NK-92 treated with Interleukin-12 subunit alpha and Interleukin-12 subunit beta, amount 100 ng/mL, for 24 hours (cell line): ENCODE measurements around the gene NXPE4.

Experiments
- DNase-seq: peaks from one replicate; lab custom pipeline; 2025; lab: John Stamatoyannopoulos, UW

Gene NXPE4

DNA sequence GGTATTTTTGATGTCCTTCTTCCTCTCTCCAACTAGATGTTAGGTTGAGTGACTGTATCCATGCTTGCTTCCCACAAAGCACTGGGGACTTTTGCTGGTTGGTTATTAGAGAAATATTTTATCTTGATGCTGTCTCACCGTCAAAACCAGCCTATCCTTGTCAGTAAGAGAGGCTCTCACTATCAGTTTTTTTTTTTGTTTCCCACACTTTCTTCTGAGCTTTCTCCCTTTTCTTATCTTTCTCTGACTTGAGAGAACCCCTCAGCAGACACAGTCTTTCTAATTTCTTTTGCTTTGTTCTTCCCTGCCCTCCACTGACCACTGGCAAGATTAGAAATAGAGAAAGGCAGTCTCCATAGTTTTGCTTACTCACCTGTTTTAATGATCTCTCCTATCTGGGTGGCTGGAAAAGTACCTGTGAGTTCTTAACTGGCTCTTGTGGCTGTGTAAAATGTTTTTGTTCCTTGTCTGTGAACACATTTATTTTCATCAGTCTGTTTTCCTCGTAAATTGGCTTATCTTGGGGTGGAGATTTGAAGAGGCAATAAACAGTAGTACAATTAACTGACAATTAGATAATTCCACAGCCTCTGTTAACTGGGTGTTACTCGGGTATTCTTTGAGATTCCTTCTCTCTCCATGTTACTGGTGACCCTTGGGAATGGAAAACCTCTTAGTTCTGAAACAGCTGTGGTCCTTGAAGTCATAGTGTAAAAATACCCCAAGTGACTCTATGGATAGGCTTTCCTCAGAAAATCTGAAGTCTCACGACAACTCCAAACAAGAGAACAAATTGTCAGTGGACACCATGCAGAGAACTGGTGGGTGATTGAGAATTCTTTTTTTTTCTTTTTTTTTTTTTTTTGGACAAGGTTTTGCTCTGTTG is 35.9 kb downstream of the NXPE4 start, which contains the start of gene NXPE1:
Gene NXPE1 (minus strand): TSS at position 457 of the 886 bp plus-strand sequence. CDS start 8,680 bp downstream, outside the sequence.
- DNase-seq: no peak

DNA sequence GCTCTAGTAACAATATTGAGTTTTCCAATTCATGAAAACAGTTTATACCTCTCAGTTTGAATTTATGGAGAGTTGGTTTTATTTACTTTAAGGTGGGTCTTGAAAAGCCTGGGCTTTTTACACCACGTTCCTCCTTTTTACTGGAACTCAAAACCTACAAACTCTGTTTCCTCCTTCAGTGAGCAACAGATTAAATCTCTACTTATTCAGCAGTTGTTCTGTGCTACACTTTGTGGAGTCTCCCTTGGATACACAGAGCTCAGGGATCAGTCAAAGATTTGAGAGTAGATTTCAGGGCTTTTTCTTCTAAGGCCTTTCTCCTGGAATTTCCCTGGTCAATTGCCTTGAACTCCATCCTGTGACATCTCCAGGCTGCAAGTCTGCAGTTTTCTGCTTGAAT is 39.5 kb downstream of the NXPE4 start:
- DNase-seq: no peak

DNA sequence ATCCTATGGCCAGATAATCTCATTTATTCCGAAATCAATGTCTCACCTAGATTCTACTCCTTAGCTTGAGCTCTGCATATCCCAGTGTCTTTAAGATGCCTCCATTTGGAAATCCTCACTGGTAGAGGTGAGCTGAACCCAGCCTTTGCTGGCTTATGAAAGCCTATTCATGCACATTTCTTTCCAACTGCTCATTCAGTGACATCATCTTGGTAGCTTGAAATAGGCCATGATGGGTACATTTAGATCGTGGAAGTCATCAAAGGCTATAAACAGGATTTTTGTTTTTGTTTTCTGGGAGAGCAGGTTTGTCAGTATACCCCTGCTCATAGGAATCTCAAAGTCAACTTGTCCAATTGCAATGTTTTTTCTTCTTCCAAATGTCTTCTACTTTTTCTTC is 41.9 kb downstream of the NXPE4 start:
- no peak for DNase-seq

DNA sequence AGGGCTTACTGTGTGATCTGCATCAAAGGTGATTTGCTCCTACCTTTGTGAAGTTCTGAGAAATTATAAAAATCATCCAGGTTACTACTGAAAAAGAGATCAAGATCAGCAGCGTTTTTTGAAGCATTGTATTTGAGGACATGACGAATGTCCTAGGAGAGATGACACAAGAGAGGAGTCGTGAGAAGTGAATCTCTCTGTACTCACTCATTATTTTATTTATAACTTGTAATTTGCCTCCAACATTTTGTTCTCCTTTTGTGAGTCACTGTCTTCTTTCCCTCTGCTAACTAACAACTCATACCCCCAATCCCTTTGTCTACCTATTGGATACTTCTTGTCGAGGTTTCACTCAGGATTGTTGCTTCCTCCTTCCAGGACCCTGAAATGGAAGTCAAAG is 44.5 kb downstream of the NXPE4 start:
- DNase-seq: no peak

DNA sequence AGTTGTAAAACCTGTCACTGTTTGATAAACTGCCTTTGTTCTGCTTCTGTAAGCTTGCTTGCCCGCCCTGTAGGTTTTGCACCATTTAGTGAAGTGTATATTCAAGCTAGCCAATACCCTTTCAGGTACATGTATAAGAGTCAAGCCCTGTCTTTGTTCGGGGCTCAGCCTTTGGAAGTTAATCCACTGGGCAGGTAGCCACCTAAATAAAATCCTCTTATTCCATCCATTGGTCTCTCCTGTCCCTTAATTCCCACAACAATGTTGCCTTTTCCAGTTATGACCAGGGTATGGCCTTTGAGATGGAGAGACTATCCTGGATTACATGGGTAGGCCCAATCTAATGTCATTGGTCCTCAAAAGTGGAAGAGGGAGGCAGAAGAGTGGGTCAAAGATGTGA is 69.9 kb downstream of the NXPE4 start:
- no peak for DNase-seq

DNA sequence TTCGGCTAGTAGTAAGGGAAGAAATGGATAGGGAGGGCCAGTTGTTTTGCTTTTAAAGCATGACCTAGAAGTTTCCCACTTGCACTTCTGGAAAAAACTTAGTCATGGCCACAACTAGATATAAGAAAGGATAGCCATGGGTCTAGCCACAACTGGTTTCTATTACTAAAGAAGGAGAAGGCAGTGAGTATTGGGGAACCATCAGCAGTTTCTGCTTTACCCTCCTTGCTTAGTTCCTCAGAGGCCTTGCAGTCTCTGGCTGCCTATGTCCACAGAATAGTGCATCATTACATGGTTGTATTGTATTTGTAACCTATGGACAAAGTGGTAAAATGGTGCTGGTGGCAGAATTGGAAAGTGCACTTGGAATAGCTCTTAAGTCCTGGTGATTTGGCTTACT is 71.5 kb downstream of the NXPE4 start:
- DNase-seq: no peak

DNA sequence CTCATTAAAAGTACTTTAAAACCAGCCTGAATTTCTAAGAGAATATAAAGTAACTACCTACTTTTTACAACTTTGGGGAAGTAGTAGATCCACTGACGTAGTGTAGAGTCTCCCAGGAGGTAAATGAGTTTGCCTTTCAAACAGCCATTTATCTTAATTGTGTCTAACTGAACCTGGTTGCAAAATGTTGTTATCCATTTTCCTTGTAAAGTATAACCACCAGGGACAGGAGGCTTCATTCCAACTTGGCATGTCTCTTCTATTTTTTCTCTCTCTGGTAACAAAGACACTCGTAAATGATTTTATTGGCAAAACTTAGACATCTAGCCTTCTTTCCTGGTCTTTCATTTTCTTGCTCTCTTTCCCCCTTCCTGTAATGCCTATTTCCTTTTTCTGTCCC is 72.8 kb downstream of the NXPE4 start:
- DNase-seq: no peak
